ENCODE measurements around the gene UBFD1.
"Not testable (repeated sequence)": the region's sequence is repeated elsewhere in the genome, so short reads cannot be mapped to it uniquely, and the experiment has no call there.

UBFD1 gene

DNA sequence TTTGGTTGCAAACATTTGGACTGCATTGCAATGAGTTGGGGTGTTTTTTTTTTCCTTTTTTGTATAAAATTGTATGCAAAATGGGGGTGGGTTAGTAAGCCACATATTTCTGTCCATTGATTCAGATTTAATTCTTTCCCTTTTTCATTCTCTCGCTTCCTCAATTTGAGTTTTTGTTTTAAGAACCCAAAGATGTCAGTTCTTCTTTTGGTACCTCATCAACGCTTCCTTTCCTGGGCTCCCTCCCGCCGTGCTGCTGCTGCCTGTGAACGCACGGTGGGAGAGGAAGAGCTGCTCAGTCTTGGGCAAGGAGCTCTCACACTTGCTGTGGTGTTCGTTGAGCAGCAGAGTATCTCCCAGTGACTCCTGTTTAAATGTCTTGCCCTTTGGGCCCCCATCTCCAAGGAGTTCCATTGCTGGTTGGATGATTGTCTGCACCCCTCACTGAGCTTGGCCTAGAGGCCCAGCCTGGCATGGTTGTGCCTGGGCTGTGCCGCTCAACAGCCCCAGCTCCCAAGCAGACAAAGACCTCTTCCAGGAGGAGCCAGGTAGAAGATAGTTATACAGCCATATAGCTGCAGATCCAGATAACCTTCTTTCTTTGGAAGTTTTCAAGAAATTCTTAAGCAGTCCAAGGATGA is 13.6 kb downstream of the UBFD1 start:
- DNase-seq = no peak

DNA sequence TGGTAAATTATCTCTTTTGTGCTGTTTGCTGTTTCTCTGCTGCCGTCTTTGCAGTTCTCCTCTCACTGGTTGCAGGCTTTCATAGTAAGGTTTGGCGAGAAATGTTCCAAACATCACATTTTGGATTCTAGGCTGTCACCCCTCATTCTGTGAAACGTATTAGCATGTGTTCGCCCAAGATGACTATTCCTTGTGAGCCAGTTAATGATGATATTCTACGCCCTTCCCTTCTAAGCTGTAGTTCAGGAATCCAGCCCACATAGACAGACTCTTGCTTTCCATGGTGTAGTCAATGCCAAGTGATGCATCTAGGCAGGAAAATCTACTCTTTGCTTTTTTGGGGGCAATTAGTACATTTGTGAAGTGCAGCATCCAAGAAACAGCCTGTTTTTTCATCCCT is 14.4 kb downstream of the UBFD1 start:
- DNase-seq = no peak

DNA sequence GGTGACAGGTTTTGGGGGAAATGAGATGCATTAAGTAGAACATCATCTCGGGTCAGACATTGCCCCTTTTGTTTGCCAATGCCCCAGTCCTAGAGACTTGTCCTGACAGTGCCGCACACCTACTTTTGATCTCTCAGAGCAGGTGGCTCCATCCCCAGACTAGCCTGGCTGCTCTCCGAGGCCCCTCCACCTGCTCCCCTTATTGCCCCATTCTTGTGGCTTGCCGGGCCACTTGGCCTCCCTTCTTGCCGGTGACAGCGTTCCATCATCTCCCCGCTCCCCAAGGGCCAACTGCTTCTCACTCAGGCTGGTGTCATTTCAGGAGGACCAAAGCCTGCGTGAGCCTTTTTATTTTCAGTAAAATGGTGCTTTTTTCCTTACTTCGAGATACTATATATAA is 14.9 kb downstream of the UBFD1 start:
- DNase-seq = no peak

DNA sequence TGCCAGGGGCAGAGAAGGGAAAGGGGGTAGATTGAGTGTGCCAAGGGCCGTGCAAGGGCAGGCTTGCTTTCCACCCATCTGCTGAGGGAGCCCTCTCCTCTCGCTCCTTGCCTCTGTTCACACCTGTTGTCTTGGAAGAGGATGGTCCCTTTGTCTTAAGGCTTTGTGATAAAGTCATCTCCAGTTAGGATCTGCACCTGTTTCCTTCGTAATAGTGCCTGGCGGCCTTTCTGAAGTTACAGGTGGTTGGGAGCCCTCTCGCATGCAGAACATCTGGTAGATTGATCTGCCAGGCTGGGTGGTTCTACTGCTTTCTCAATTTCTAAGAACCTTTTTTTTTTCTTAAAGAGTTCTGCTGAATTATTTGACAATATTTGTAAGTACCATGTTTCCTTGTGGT is 16.3 kb downstream of the UBFD1 start:
- no peak for DNase-seq

DNA sequence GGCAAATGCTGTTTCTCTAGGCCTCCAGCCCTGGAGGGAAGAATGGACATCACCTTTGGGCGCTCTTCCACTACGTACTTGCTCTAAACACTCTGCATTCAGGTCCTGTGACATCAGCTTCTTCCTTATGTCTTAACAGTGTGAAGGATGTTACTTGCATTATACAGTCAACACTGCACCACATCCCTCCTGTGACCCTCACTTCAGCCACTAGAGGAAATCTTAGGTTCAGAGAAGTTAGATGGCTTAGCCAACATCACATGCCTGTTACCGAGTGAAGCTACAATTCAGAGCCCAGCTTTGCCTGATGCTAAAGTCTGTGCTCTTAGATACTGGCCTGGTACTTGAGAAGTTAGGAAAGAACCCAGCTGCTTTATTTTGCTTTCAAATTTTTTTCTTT is 18.3 kb downstream of the UBFD1 start:
- DNase-seq = no peak

DNA sequence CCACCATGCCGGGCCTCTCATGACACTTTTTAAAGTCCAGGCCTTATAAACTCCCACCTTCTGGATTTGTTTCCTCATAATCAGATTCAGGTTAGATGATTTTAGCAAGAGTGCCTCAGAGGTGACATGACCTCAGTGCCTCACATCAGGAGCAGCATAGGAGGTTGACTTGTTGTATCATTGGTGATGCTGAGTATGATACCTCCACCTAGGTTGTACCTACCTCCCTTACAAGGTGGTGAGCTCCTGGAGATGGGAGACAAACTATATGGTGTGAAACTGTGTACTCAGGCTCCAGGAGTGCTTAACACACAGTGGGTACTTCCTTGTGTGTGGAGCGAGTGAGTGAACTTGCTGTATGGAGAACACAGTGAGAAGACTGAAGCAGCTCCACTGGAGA is 20.0 kb downstream of the UBFD1 start:
- no peak for DNase-seq

DNA sequence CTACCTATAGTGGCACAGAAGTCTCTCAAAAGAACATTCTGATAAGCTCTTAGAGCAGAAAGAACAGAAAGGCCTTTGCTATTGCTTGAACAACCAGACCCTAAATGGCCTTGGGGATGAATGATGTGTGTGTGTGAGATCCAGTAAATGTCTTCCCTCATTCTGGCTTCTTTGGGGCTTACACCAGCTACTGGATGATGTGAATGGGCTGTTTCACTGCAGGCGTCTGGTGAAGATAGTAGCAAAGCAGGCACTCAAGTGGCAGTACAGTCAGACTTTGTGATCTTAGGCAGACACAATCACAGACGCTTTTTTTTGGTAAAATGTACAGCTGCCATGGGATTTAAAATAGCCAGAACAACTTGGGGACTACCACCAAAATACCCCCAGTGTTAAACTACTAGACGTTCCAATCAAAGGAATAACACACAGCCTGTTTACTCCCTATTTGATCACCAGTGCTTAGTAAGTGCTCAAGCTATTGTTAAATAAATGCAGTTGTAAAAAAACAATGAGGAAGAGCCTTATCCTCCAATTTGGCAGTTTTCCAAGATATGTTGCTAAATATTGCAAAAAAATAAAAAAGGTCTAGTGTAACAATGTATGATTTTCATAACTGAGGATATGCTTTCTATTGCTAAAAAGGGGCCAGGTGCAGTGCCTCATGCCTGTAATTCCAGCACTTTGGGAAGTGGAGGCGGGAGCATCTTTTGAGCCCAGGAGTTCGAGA is 20.7 kb downstream of the UBFD1 start:
- no peak for DNase-seq

DNA sequence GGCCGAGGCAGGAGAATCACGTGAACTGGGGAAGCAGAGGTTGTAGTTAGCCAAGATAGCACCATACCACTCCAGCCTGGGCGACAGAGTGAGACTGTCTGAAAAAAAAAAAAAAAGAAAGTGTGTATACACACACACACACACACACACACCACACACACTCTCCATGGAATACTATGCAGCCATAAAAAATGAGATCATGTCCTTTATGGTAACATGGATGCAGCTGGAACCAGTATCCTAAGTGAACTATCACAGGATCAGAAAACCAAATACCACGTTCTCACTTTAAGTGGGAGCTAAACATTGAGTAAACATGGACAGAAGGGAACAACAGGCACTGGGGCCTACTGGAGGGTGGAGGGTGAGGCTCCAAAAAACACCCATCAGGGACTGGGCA is 21.8 kb downstream of the UBFD1 start:
- DNase-seq = no peak

DNA sequence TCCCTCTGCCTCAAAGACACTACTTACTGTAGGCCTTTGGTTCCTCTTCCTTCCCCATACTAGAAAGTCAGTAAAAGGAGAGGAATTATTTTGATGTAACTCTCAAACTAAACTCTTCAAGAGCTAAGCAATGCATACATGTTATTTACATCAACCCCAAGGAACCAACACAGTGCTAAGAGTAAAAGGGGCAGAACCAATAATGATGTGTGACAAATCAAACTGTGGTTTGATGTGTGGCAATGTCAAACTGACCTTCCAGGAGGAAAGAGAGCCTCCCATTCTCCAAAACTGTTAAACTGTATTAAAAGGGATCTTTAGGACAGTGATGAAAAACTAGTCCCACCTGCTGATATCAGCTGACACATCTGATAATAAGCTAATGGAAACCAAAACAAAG is 22.9 kb downstream of the UBFD1 start:
- DNase-seq = no peak

DNA sequence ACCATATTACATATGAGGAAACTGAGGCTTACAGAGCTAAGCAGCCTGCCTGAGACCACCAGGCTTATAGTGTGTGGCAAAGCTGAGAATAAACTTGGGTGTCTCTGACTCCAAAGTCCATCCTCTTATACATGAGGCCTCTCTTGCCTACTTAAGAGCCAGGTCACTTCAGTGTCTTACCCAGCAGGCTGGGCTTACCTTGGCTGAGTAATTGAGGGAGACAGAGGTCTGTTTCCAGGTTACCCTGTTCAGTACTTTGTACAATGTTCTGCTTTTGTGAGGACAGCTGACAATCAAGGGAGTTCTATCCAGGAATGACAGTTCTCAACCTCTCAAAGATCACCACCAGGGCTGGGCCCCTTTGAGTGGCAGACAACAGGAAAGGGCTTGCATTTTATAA is 24.2 kb downstream of the UBFD1 start:
- no peak for DNase-seq

DNA sequence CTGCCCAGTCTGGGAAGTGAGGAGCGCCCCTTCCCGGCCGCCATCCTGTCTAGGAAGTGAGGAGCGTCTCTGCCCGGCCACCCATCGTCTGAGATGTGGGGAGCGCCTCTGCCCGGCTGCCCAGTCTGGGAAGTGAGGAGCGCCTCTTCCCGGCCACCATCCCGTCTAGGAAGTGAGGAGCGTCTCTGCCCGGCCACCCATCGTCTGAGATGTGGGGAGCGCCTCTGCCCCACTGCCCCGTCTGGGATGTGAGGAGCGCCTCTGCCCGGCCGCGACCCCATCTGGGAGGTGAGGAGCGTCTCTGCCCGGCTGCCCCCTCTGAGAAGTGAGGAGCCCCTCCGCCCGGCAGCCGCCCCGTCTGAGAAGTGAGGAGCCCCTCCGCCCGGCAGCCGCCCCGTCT is 25.7 kb downstream of the UBFD1 start:
- not testable (repeated sequence) for DNase-seq

DNA sequence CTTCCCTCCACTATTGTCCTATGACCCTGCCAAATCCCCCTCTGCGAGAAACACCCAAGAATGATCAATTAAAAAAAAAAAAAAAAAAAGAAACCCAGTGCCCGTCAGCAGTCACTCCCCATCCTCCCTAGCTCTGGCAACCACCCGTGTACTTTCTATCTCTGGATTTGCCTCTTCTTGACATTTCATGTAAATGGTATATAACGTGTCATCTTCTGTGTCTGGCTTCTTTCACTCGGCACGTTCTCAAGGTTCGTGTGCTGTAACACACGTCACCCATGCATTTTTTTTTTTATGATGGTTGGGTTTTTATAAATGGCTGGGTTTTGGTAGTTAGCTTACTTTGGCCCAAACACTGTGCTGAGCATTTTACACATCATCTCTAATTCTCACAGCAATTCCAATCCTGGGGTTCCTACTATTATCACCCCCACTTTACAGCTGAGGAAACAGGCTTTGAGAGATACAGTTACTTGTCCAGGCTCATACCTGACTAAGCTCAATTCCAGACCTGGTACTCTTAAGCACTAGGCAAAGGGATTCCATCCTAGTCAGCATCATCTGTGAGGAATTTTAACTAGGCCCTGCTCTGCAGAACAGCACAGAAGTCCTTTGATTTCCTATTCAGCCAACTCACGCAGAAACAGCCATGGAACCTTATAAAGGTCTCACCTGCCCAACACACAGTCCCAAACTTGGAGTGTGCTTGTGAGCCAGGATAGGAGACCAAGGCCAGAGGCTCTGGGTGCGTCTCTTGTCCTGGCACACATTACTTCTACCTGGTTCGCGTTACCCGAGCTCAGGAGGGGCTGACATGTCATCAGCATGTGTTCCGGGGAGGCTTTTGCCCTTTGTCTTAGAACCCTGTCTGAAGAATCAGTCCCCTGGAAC is 26.9 kb downstream of the UBFD1 start:
- DNase-seq = no peak

DNA sequence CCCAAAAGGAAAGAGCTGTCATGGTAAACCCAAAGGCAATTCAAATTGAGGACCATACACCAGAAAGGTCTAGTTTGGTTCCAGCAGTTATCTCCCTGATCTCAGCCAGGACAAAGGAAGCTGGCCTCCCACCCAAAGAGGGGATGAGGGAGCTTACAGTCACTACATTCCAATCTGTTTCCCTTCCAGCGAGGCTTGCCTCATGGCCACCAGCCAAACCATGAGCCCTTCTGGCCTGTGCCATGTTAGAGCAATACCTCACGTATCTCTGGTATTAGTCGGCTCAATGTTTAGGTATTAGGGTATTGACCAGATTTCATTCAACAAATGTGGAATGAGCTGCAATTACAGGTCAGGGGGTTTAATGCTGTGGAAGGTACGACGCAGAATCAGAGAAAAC is 30.2 kb downstream of the UBFD1 start:
- DNase-seq = no peak

DNA sequence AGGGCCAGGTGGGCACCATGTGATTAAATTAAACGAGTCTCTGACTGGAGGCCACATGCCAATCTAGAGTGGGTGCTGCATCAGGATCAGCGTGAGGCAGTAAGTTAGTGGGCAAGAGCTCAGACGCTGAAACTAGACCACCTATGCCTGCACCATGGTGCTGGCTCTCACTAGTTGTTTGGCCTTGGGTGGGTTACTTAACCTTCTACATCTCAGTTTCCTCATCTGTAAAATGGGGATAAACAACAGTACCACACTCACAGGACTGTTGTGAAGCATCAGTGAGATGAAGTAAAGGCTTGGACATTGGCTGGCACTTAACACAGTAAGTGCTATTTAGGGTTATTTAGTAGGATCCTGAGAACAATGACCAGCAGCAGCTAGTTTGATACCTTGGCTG is 32.7 kb downstream of the UBFD1 start:
- no peak for DNase-seq

DNA sequence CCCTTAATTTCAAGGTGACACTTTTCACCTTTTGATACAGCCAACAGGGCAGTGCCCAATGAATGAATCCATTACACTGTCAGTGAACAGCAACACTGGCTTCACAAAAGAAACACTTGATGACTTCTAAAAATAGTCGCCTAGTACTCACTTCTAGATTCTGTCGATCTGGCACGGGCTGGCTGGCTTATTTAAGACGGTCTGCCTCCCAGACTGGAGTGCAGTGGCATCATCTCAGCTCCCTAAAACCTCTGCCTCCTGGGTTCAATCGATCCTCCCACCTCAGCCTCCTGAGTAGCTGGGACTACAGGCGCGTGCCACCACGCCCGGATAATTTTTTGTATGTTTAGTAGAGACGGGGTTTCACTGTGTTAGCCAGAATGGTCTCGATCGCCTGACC is 36.7 kb downstream of the UBFD1 start:
- no peak for DNase-seq

DNA sequence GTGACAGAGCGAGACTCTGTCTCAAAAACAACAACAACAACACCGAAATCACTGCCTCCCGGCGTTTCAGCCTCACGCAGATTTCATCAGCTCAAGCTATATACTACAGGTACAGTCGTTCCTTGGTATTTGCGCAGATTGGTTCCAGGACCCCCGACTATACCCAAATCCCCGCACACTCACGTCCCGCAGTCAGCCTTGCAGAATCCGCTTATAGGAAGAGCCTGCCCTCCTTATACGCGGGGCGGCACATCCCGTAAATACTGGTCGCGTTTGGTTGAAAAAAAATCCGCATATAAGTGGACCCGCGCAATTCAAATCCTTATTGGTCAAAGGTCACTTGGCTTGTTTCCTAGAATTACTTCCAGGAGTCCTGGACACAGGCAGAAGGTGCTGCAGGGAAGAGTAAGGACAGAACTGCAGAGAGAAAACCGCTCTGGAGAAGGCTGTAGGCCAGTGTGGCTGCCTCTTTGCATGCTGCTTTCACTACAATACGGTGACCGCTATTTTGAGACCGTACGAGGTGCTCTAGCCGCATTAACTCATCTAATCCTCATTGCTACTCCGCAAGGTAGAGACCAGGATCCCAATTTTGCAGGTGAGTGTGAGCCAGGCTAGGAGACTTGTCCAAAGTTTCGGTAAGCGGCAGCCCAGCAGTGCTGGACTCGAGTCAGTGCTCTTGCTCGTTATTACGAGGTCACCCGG is 37.9 kb downstream of the UBFD1 start:
- DNase-seq = no peak

DNA sequence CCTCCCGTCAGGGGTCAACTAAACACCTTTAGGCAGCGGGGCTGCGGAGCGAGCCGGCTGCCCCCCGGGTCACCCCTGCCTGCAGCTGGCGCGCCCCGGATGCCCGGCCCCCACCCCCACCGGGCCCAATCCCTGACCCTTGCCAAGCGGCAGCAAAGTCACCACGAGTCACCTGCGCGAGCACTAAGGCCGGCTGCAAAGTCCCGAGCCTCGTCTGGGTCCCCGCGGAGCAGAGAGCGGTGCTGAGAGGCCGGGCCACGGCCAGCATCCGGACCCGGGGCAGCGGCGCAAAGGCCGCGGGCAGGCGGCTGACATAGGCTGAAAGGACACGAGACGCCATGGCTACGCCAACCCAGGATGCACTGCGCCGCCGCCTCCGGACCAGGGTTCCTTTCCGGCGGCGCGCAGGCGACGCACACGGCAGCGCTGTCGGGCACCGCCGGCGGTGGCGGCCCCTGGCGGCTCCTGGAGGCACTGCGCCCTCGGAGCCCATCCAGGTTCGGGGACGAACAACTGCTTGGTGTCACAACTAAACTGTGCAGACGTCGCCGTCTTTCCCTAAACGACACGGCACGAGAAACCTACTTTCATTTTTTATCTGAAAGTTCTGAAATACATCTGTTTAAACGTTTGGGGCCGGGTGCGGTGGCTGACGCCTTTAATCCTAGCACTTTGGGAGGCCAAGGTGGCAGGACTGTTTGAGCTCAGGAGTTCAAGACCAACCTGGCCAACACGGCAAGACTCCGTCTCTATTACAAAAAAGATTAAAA is 38.6 kb downstream of the UBFD1 start, which contains the start of gene NDUFAB1:
NDUFAB1 (minus strand) TSS at position 366 of the 770 bp plus-strand sequence; CDS start at position 340, 26 bp downstream.
- DNase-seq = peak; percentile 92

DNA sequence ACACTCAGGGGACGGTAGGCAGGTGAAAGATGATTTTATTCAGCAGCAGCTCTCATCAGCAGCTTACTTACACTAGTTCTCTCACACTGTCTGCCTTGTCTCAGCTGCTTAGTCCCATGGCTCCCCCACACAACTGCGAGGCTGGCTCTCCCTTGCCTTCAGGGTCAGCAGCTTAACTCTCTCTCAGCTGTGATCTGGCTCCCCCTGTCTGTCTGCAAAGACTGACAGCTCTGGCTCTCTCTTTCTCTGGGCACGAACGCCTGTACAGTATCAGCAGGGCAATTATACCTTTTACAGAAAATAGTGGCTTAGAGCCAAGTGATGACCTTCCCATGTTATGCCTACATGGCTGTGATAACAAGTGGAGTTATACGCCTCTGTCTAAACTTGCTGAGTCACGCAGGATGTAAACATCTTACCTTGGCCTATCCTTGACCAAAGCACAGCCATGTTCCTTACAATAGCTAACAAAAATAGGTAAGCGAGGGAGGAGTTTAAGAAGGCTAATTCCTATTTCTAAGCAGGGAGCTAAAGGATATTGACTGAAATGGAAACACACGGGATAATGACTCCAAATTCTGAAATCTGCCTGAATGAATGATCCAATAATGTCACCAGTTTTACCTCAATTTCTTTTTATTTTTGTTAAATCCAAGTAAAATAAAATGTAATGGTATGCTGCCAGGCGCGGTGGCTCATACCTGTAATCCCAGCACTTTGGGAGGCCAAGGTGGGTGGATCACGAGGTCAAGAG is 39.7 kb downstream of the UBFD1 start:
- DNase-seq = peak; percentile 35

DNA sequence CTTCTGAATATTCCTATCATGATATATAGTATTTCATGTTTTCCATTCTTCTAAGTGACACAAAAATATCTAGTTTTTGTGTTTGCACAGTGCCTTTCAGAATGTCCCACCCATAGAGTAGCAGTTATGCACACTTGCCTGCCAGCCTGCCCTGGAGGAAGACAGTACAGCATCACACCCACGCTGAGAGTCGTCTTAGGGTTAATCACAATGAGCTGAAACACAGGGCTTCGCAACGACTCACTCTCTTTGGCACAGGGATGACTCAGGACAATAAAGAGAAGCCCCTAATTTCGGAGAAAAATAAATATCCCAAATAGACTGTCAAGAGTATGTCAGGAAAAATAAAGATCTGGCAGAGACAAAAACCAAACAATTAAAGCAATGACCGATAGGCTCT is 50.2 kb downstream of the UBFD1 start:
- DNase-seq = no peak

DNA sequence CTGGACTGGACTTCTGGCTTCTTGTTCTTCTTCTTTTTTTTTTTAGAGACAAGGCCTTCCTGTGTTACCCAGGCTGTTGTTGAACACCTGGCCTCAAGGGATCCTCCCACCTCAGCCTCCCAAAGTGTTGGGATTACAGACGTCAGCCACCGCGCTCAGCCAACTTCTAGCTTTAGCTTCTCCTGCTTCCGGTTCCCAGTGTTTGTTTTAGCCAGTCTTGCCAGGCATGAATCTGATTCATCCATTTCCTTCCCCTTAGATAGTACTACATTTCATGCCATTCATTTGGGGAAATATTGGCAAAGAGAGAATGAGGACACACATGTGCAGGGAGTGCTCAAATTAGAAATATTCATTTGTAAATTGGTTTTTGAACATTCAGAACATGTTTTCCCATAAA is 50.7 kb downstream of the UBFD1 start:
- DNase-seq = no peak

DNA sequence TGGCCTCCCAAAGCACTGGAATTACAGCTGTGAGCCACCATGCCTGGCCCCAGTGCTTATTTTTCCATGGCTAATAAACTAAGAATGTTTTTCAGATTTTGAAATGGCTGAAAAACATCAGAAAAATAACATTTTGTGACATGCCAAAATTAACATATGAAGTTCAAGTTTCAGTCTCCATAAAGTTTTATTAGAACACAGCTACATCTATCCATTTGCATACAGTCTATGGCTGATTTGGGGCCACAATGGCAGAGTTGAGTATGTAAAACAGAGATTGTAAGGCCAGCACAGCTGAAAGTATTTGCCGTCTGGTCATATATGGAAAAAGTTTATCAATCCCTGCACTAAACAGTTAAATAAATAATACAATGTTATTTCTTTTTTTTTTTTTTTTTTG is 52.4 kb downstream of the UBFD1 start:
- no peak for DNase-seq

DNA sequence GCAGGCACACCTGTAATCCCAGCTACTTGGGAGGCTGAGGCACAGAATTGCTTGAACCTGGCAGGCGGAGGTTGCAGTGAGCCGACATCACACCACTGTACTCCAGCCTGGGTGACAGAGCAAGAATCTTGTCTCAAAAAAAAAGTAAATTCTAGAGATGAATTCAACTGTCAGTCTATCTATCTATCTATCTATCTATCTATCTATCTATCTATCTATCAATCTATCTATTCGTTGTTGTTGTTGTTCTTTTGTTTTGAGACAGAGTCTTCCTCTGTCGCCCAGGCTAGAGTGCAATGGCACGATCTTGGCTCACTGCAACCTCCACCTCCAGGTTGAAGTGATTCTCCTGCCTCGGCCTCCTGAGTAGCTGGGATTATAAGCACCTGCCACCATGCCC is 53.4 kb downstream of the UBFD1 start:
- not testable (repeated sequence) for DNase-seq
